Esophagus muscularis mucosa (tissue), 3 donors: Measurements from ENCODE around the gene MYO1D.

Experiments used
- CTCF ChIP-seq, 3 experiments: fragments of 200-600 bp in 2 of 3; fragments of 450-650 bp in 1 of 3; sonication (generic) in 2 of 3; IDR thresholded peaks; one replicate each; pipeline ENCODE4 v1.5.1; 2017 to 2019; ENCODE audit warnings: antibody characterized with exemption in 3 of 3, mild to moderate bottlenecking in 2 of 3, moderate library complexity in 1 of 3
- POLR2A ChIP-seq: fragments of 450-650 bp; IDR thresholded peaks from one replicate; pipeline ENCODE4 v1.6.1; 2017; ENCODE audit warnings: antibody characterized with exemption, moderate library complexity, mild to moderate bottlenecking, low read depth

DNA sequence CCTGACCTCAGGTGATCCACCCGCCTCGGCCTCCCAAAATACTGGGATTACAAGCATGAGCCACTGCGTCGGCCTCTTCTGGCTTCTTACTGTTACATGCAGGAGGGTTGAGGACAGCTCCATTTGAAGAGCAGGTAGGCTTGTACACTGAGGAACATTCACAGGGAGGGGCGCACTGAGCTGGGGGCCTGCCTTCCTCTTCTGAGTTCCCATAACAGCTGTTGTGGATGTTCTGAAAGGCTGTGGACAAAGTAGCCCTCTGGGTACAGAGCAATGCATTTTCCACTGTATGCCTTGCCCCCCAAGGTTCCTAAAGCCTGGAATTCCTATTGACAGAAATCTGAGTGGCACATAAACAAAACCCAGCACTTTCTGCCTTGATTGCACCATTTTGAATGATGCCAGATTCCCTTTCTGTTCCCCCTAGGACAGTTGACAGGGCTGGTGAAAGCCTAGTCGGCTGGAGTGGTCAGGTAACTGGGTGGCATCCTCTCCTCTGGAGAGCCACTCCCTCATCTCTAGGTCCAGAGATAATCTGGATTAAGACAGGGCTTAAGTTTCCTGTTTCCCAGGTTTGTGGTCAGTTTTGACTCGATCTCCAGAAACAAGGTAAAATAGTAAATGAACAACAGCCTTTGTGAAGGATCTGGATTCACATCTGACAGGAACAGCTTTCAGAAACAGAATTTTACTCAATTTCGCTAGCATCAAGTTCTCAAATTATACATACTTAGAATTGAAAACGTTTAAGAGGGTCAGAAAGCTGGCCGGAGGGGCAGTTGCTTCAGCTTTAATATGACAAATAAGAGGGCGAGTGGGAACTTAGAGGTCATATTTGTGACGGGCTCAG lies 391.4 kb downstream of the MYO1D start:
- TF ChIP-seq CTCF (IDR thresholded peaks at IDR 0.05) (no peak), POLR2A (no peak)
